ENCODE measurements around the gene GSAP.

The GSAP gene

DNA sequence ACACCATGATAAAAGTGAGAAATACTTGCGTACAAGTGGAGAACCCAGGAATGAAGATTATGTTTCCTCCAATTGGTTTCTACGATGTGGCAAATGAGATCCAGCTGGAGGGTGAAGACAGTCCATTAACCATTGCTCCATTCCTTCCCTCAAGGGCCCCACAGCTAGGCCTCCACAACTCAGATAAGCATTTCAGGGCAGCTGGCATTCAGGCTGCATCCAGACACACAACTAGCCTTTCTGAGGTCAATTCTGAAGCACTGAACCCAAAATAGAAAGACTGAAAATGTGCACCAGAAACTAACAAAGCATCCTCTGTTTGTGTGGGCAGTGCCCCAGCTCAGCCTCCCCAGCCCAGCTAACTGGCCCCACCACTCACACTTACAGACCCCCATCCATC is 94.8 kb downstream of the GSAP start:
- no peak for DNase-seq (ENCODE audit: low read depth)
- H3K4me3 ChIP-seq (ENCODE audit: low read length) = no peak overlapping the region
- TF ChIP-seq, protein P1, sequence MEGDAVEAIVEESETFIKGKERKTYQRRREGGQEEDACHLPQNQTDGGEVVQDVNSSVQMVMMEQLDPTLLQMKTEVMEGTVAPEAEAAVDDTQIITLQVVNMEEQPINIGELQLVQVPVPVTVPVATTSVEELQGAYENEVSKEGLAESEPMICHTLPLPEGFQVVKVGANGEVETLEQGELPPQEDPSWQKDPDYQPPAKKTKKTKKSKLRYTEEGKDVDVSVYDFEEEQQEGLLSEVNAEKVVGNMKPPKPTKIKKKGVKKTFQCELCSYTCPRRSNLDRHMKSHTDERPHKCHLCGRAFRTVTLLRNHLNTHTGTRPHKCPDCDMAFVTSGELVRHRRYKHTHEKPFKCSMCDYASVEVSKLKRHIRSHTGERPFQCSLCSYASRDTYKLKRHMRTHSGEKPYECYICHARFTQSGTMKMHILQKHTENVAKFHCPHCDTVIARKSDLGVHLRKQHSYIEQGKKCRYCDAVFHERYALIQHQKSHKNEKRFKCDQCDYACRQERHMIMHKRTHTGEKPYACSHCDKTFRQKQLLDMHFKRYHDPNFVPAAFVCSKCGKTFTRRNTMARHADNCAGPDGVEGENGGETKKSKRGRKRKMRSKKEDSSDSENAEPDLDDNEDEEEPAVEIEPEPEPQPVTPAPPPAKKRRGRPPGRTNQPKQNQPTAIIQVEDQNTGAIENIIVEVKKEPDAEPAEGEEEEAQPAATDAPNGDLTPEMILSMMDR (conservative IDR thresholded peaks at IDR 0.05; ENCODE audit: low read depth, low read length) = no peak

DNA sequence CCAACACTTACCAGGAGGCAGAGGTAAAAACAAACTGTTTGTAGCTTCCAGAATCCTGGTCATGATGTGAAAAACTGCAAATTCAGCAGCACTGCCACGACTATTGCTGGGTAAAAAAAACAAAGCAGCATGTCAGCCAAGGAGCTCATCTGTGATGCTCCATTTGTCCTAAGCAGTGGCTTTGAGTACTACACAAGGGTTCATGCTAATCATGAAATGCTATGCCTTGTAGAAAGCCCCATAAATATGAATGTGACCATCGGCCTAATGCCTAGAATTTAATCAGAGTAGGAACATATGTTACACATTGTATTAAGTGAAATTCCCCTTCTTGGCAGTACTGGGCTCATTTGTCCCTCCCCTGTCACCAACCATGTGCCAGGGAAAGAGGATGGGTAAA is 95.4 kb downstream of the GSAP start:
- no peak for DNase-seq (ENCODE audit: low read depth)
- TF ChIP-seq, protein P1 (conservative IDR thresholded peaks at IDR 0.05; ENCODE audit: low read depth, low read length) = no peak
- no peak overlapping the region for H3K4me3 ChIP-seq (ENCODE audit: low read length)

DNA sequence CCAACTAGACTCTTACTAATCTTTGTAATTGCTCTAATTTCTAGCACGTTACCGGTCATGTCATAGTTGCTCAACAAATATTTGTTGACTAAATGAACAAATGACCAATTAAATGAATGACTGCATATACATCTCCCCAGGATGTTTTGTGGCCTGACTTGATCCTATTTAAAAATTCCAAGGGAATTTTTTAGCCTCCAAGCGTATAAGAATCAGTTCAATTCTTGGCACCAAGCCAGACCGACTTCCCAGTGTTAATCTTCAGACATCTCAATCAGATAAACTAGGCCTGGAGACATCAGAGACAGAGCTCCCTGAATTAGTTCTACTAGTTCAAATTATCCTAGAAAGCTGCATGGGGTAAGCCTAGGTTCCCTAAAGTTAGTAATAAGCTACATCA is 96.0 kb downstream of the GSAP start:
- TF ChIP-seq, protein P1 (conservative IDR thresholded peaks at IDR 0.05; ENCODE audit: low read depth, low read length) = no peak
- no peak overlapping the region for H3K4me3 ChIP-seq (ENCODE audit: low read length)
- peak; percentile 50 for DNase-seq (ENCODE audit: low read depth)

DNA sequence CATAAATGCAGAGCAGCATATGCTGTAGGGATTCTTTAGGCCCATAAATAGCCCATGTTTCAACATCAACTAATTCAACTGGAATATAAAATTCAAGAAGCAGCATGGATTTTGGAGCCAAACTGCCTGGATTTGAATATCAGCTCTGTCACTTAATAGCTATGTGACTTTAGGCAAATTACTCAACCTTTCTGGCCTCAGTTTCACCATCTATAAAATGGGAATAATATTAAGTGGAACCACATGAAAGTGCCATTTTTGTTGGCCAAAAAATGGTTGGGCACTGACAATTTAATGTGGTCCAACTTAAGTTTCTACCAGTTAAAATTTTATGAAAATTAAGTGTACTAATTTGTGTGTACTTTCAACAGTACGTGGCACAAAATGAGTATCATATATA is 98.1 kb downstream of the GSAP start:
- TF ChIP-seq, protein P1 (conservative IDR thresholded peaks at IDR 0.05; ENCODE audit: low read depth, low read length) = no peak
- DNase-seq (ENCODE audit: low read depth) = no peak
- no peak overlapping the region for H3K4me3 ChIP-seq (ENCODE audit: low read length)

DNA sequence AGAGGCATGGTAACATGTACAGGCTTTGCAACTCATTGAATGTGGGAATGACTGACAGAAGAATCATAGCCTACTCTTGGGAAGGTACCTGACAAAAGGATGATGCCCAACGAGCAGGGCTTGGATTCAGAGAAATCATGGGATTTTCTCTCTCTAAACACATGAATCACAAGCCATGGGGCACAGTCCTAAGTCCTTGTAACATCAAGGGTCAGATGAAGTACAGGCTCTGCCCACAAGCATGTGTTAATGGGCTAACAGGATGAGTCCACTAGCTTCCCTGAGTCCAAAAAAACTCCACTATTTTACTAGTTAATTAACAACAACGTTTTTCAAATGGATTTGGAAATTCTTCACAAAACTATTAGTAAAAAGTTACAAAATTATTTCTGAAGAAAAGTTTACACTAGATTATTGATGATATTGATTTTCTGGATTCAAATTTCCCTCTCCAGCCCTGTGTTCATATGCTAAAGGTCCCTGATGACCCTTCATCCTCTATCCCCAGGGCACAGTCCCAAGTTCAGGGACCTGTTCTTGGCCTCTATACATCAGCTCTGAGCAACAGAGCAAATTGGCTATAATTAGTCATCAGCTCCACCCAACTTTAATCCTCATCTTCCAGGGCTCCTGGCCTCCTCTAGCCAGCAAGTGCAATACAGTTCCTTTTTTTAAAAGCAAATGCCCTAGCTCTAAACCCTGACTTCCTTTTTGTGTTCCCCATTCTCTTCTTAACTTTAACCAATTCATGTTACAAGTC is 99.8 kb downstream of the GSAP start:
- no peak for DNase-seq (ENCODE audit: low read depth)

DNA sequence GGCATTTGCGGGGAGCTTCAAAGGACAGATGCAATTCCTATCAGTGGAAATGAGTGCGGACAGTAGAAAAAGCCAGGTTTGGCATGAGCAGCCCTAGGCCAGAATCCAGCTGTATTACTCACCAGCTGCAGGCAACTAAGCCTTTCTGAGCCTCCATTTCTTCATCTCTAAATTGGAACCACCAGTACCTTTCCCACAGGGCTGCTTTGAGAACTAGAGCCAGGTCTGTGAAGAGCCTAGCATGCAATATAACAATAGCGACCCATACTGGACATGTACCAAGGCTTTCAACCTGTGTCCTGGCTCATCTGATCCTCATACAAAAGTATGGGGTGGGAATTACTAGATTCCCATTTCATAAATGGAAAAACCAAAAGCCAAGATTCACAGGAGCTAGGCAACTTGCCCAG is 101.0 kb downstream of the GSAP start:
- TF ChIP-seq, protein P1 (conservative IDR thresholded peaks at IDR 0.05; ENCODE audit: low read depth, low read length) = no peak
- no peak overlapping the region for H3K4me3 ChIP-seq (ENCODE audit: low read length)
- no peak for DNase-seq (ENCODE audit: low read depth)

More for the DNA sequence above, 99.8 kb downstream of the GSAP start:
- TF ChIP-seq, protein P1 (conservative IDR thresholded peaks at IDR 0.05; ENCODE audit: low read depth, low read length) = no peak
- no peak overlapping the region for H3K4me3 ChIP-seq (ENCODE audit: low read length)

DNA sequence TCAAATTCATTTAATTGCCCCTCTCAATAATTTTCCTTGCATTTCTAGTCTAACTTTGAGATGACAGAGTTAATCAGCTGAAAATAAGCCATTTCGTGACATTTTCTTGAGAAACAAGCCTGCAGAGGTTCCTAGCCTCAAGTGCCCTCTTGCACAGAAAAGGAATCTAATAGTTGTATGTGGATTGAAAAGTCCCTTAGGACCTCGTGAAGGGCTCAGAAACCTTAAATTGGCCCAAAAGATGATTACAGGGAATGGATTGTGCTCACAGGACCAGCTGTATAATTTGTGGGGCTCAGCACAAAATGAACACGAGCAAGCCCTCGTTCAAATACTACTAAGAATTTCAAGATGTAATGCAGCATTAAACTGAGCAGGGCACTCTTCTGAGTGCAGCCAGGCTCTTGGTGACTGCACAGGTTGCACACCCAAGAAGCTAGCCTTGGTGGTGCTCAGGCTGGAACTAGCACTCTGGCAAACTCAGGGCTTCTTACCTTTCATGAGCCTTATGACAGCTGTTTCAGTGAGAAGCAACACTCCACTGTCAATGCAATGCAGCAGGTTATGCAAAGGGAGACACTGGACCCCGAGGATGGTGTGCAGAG is 102.2 kb downstream of the GSAP start:
- DNase-seq (ENCODE audit: low read depth) = no peak
- TF ChIP-seq, protein P1 (conservative IDR thresholded peaks at IDR 0.05; ENCODE audit: low read depth, low read length) = no peak
- H3K4me3 ChIP-seq (ENCODE audit: low read length) = no peak overlapping the region

Data from retinal pigment epithelial cell (primary cell).